ENCODE results near the gene C16orf95.

C16orf95 gene

GRCh38 chr16:87298857-87299465, 18.2 kb downstream of the C16orf95 start:
- H3K36me3 ChIP-seq (ENCODE audit: low read depth), result no peaks in the 10 kb centered on the region
- H3K27me3 ChIP-seq (ENCODE audit: insufficient read depth, poor library complexity, severe bottlenecking), result no peaks in the 10 kb centered on the region
- no peak overlapping the region for H3K4me3 ChIP-seq (ENCODE audit: severe bottlenecking)
- no peaks in the 10 kb centered on the region for H3K9me3 ChIP-seq (ENCODE audit: severe bottlenecking)
- no peak for ATAC-seq (ENCODE audit: low read depth)
- H3K27ac ChIP-seq (ENCODE audit: poor library complexity, severe bottlenecking), result no peak overlapping the region
- TF ChIP-seq, protein P1, sequence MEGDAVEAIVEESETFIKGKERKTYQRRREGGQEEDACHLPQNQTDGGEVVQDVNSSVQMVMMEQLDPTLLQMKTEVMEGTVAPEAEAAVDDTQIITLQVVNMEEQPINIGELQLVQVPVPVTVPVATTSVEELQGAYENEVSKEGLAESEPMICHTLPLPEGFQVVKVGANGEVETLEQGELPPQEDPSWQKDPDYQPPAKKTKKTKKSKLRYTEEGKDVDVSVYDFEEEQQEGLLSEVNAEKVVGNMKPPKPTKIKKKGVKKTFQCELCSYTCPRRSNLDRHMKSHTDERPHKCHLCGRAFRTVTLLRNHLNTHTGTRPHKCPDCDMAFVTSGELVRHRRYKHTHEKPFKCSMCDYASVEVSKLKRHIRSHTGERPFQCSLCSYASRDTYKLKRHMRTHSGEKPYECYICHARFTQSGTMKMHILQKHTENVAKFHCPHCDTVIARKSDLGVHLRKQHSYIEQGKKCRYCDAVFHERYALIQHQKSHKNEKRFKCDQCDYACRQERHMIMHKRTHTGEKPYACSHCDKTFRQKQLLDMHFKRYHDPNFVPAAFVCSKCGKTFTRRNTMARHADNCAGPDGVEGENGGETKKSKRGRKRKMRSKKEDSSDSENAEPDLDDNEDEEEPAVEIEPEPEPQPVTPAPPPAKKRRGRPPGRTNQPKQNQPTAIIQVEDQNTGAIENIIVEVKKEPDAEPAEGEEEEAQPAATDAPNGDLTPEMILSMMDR (IDR thresholded peaks at IDR 0.05; ENCODE audit: poor library complexity, severe bottlenecking), result no peak
- no peak for DNase-seq (ENCODE audit: low spot score)
- H3K4me1 ChIP-seq (ENCODE audit: insufficient read depth, poor library complexity, severe bottlenecking), result no peaks in the 10 kb centered on the region

DNA sequence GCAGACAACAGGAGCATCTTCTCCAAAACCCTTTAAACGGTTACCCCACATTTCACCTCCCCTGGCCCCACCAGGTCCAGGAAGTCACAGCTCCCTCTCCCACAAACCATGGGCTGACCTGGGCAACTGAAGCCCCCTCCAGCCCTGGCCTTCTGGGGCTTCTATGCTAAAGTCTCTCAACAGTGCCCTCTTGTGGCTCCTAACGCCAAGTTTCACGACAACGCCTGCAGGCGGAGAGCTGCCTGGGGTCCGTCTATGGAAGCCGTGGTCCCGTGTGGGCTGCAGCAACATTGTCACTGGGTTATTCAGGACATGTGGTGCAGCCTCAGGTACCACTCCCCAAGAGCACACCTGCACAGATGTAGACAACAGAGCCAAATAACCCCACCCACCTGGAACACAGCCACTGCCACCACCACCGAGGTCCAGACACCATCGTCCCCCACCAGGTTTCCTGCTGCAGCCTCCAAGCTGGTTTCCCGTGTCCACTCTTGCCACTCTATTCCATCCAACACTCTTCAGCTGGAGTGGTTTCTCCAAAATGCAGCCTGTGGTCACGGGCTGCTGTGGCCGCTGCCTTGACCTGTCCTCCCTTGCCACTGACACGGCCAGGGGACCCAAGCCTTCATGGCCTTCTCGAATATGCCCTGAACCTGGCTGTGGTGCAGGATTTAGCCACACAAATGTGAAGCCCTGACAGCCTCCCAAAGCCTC, 19.1 kb downstream of the C16orf95 start:
- no peak for ATAC-seq (ENCODE audit: low read depth)
- DNase-seq (ENCODE audit: low spot score), result no peak
- H3K4me3 ChIP-seq (ENCODE audit: severe bottlenecking), result no peak overlapping the region
- no peaks in the 10 kb centered on the region for H3K4me1 ChIP-seq (ENCODE audit: insufficient read depth, poor library complexity, severe bottlenecking)
- H3K27me3 ChIP-seq (ENCODE audit: insufficient read depth, poor library complexity, severe bottlenecking), result no peaks in the 10 kb centered on the region
- H3K27ac ChIP-seq (ENCODE audit: poor library complexity, severe bottlenecking), result no peak overlapping the region
- TF ChIP-seq, protein P1 (IDR thresholded peaks at IDR 0.05; ENCODE audit: poor library complexity, severe bottlenecking), result peak; percentile 58
- H3K9me3 ChIP-seq (ENCODE audit: severe bottlenecking), result no peaks in the 10 kb centered on the region
- H3K36me3 ChIP-seq (ENCODE audit: low read depth), result no peaks in the 10 kb centered on the region

GRCh38 chr16:87297407-87297806, 19.8 kb downstream of the C16orf95 start:
- H3K4me3 ChIP-seq (ENCODE audit: severe bottlenecking), result no peak overlapping the region
- no peaks in the 10 kb centered on the region for H3K36me3 ChIP-seq (ENCODE audit: low read depth)
- H3K4me1 ChIP-seq (ENCODE audit: insufficient read depth, poor library complexity, severe bottlenecking), result no peaks in the 10 kb centered on the region
- H3K9me3 ChIP-seq (ENCODE audit: severe bottlenecking), result no peaks in the 10 kb centered on the region
- DNase-seq (ENCODE audit: low spot score) (no peak), ATAC-seq (ENCODE audit: low read depth) (no peak)
- no peaks in the 10 kb centered on the region for H3K27me3 ChIP-seq (ENCODE audit: insufficient read depth, poor library complexity, severe bottlenecking)
- H3K27ac ChIP-seq (ENCODE audit: poor library complexity, severe bottlenecking), result no peak overlapping the region
- TF ChIP-seq, protein P1 (IDR thresholded peaks at IDR 0.05; ENCODE audit: poor library complexity, severe bottlenecking), result no peak

DNA sequence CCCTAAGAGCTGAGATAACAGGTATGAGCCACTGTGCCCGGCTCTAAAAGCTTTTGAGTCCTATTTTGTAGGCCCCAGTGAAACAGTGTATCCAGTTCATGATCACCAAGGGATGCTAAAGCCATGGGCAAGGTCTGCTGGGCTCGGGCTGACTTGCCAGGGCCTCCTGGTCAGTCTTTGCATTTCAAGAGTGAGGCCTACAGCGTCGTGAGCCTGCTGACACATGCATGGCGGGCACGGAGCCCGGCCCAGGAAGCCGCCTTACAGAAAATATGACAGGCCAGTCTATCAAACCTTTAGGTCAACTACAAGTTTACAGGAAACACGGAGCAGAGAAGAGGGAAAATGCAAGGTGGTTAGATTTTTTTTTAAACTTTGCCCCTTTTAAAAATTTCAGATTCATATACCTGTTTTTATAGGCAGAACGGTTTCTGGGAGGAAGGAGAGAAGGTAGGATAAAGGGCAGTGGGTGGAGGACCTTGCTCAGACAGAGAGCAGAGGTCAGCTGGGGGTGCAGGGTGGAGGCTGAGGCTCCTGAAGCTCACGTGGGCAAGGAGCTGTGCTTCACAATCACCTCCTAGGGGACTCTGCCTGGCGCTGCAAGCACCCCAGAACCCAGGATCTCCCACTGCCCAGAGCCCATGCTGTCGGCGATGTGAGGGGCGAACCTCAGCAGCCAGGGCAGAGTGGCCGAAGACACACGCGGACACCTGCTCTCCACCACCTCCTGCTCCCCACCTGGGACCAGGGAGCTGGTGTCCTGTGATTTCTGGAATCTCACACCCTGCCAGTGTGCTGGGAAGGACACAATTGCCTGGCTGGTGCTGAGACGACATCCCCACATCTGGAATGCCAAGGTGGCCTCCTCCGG, 21.3 kb downstream of the C16orf95 start:
- no peak overlapping the region for H3K27ac ChIP-seq (ENCODE audit: poor library complexity, severe bottlenecking)
- no peak overlapping the region for H3K4me3 ChIP-seq (ENCODE audit: severe bottlenecking)
- no peaks in the 10 kb centered on the region for H3K27me3 ChIP-seq (ENCODE audit: insufficient read depth, poor library complexity, severe bottlenecking)
- no peaks in the 10 kb centered on the region for H3K36me3 ChIP-seq (ENCODE audit: low read depth)
- H3K9me3 ChIP-seq (ENCODE audit: severe bottlenecking), result peaks cover 4% of the 10 kb centered on the region
- TF ChIP-seq, protein P1 (IDR thresholded peaks at IDR 0.05; ENCODE audit: poor library complexity, severe bottlenecking), result no peak
- DNase-seq (ENCODE audit: low spot score) (peak; percentile 38), ATAC-seq (ENCODE audit: low read depth) (no peak)
- H3K4me1 ChIP-seq (ENCODE audit: insufficient read depth, poor library complexity, severe bottlenecking), result no peaks in the 10 kb centered on the region

Data from RWPE2 (cell line).